Stimulated activated CD4-positive, alpha-beta T cell treated with anti-CD3 and anti-CD28 coated beads, Interleukin-4, amount 100 ng/mL, for 4 hours (primary cell): ENCODE results near the gene DENND1B.
A peak's percentile ranks its signal among the peaks of the same experiment; 100 is the strongest.

ENCODE experiments used
- DNase-seq, 2 experiments: peaks; one replicate each; pipeline ENCODE4 v3.0.0-alpha.2; 2020

DENND1B gene

GRCh38 chr1:197775282-197776262 is at the start of gene DENND1B:
Gene DENND1B (minus strand): TSS chr1:197775480. CDS start chr1:197775155, 325 bp downstream.
- peak; percentile 68 to 77 for DNase-seq

GRCh38 chr1:197814306-197814705 is 39.0 kb upstream of the DENND1B start:
- no peak for DNase-seq

GRCh38 chr1:197813741-197814140 is 38.5 kb upstream of the DENND1B start:
- no peak for DNase-seq

- no peak for DNase-seq
Measured at GRCh38 chr1:197811769-197812168, 36.5 kb upstream of the DENND1B start.

GRCh38 chr1:197810812-197811211 is 35.5 kb upstream of the DENND1B start:
- DNase-seq, result no peak

- no peak for DNase-seq
Measured at GRCh38 chr1:197808880-197809279, 33.6 kb upstream of the DENND1B start.

- no peak for DNase-seq
Measured at GRCh38 chr1:197807739-197808453, 32.6 kb upstream of the DENND1B start.

GRCh38 chr1:197807216-197807615 is 31.9 kb upstream of the DENND1B start:
- no peak for DNase-seq

GRCh38 chr1:197806718-197807117 is 31.4 kb upstream of the DENND1B start:
- no peak for DNase-seq

- DNase-seq, result no peak
Measured at GRCh38 chr1:197801684-197802083, 26.4 kb upstream of the DENND1B start.

- no peak for DNase-seq
Measured at GRCh38 chr1:197801111-197801482, 25.8 kb upstream of the DENND1B start.

- DNase-seq, result no peak
Measured at GRCh38 chr1:197800379-197801110, 25.3 kb upstream of the DENND1B start.

GRCh38 chr1:197799271-197799670 is 24.0 kb upstream of the DENND1B start:
- DNase-seq, result no peak

- DNase-seq, result no peak
Measured at GRCh38 chr1:197798492-197798891, 23.2 kb upstream of the DENND1B start.

- DNase-seq, result no peak
Measured at GRCh38 chr1:197797010-197797409, 21.7 kb upstream of the DENND1B start.

- DNase-seq, result no peak
Measured at GRCh38 chr1:197788741-197789739, 13.8 kb upstream of the DENND1B start.

GRCh38 chr1:197787623-197788536 is 12.6 kb upstream of the DENND1B start:
- DNase-seq, result no peak

GRCh38 chr1:197787056-197787455 is 11.8 kb upstream of the DENND1B start:
- no peak for DNase-seq

GRCh38 chr1:197786280-197786679 is 11.0 kb upstream of the DENND1B start:
- no peak for DNase-seq

- no peak for DNase-seq
Measured at GRCh38 chr1:197783510-197783948, 8.2 kb upstream of the DENND1B start.
